Muscle layer of duodenum (tissue), 2 donors: ENCODE results near the gene PHLPP1.

Source experiments
- H3K27ac ChIP-seq: one replicate; pipeline ENCODE4 v1.7.0; 2013; ENCODE audit warnings: mild to moderate bottlenecking, low read length
- H3K27me3 ChIP-seq: one replicate; pipeline ENCODE4 v1.7.0; 2013; ENCODE audit warnings: low read depth, mild to moderate bottlenecking, control low read depth, low read length
- H3K36me3 ChIP-seq, 2 donors: one replicate each; pipeline ENCODE4 v1.7.0; 2013; ENCODE audit warnings: low read length in 2 of 2, control low read depth in 1 of 2, mild to moderate bottlenecking in 1 of 2; ENCODE audit not compliant: insufficient read depth in 2 of 2, control insufficient read depth in 1 of 2
- H3K4me1 ChIP-seq, 2 donors: one replicate each; pipeline ENCODE4 v1.7.0; 2013; ENCODE audit warnings: low read length in 2 of 2, mild to moderate bottlenecking in 2 of 2, control low read depth in 1 of 2, moderate library complexity in 1 of 2; ENCODE audit not compliant: insufficient read depth in 2 of 2, control insufficient read depth in 1 of 2
- H3K4me3 ChIP-seq, 2 donors: one replicate each; pipeline ENCODE4 v1.7.0; 2013; ENCODE audit warnings: low read length in 2 of 2, low read depth in 1 of 2, mild to moderate bottlenecking in 1 of 2
- H3K9me3 ChIP-seq, 2 donors: one replicate each; pipeline ENCODE4 v1.7.0; 2013; ENCODE audit warnings: low read length in 2 of 2, control low read depth in 1 of 2, mild to moderate bottlenecking in 1 of 2; ENCODE audit not compliant: control insufficient read depth in 1 of 2
- donor health status: healthy.

PHLPP1 gene

DNA sequence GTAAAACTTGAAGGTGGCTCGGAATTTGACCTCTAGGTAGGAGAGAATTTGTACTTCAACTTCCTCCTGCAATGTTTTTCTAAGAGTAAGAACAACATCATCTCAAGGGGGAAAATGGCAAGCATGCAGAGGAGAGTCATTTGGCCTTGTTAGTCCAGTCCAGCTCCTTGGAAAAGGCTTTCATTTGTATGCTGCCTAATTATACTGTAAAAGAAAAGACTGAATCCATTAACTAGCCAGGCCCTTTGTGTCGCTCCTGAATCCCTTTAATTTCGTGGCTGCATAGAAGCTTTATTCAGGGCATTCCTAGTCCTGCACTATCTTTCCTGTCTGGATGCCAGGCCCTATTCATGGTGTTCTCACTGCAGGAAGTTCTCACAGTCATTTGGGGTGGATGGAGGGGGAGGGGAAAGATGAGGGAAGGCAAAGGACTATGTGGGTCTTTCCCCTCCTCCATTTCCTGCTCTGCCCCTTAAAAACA lies 36.0 kb downstream of the PHLPP1 start:
- Histone ChIP-seq H3K4me1 (peaks cover 12% of the 10 kb centered on the region in 2 donors), H3K4me3 (no peak overlapping the region)

GRCh38 chr18:62751977-62752376 lies 36.6 kb downstream of the PHLPP1 start:
- H3K9me3 ChIP-seq, result peaks cover 0 to 3% of the 10 kb centered on the region in 2 donors
- H3K4me3 ChIP-seq, result no peak overlapping the region
- no peak overlapping the region for H3K27ac ChIP-seq
- H3K27me3 ChIP-seq, result no peaks in the 10 kb centered on the region
- peaks cover 12% of the 10 kb centered on the region in 2 donors for H3K4me1 ChIP-seq
- no peaks in the 10 kb centered on the region for H3K36me3 ChIP-seq

More for the DNA sequence above, 36.0 kb downstream of the PHLPP1 start:
- Histone ChIP-seq H3K27ac (peak overlapping the region; percentile 40), H3K9me3 (peaks cover 0 to 3% of the 10 kb centered on the region in 2 donors), H3K36me3 (no peaks in the 10 kb centered on the region), H3K27me3 (no peaks in the 10 kb centered on the region)

- Histone ChIP-seq H3K4me1 (peaks cover 12% of the 10 kb centered on the region in 2 donors), H3K27me3 (no peaks in the 10 kb centered on the region), H3K4me3 (no peak overlapping the region), H3K36me3 (no peaks in the 10 kb centered on the region), H3K9me3 (peaks cover 0 to 3% of the 10 kb centered on the region in 2 donors), H3K27ac (no peak overlapping the region)
Measured at GRCh38 chr18:62754026-62754425, 38.7 kb downstream of the PHLPP1 start.

- Histone ChIP-seq H3K27me3 (no peaks in the 10 kb centered on the region), H3K9me3 (peaks cover 0 to 3% of the 10 kb centered on the region in 2 donors), H3K4me1 (peaks cover 12 to 15% of the 10 kb centered on the region in 2 donors), H3K4me3 (no peak overlapping the region), H3K36me3 (no peaks in the 10 kb centered on the region), H3K27ac (no peak overlapping the region)
Measured at GRCh38 chr18:62755454-62755853, 40.1 kb downstream of the PHLPP1 start.

- Histone ChIP-seq H3K4me1 (peaks cover 8 to 11% of the 10 kb centered on the region in 2 donors), H3K36me3 (no peaks in the 10 kb centered on the region), H3K27me3 (no peaks in the 10 kb centered on the region), H3K27ac (no peak overlapping the region), H3K4me3 (no peak overlapping the region), H3K9me3 (peaks cover 0 to 3% of the 10 kb centered on the region in 2 donors)
Measured at GRCh38 chr18:62755946-62756345, 40.6 kb downstream of the PHLPP1 start.

GRCh38 chr18:62757399-62758010 lies 42.2 kb downstream of the PHLPP1 start:
- no peak overlapping the region for H3K27ac ChIP-seq

GRCh38 chr18:62758591-62758990 lies 43.2 kb downstream of the PHLPP1 start:
- H3K36me3 ChIP-seq, result no peaks in the 10 kb centered on the region
- peaks cover 0 to 3% of the 10 kb centered on the region in 2 donors for H3K4me1 ChIP-seq
- peaks cover 0 to 3% of the 10 kb centered on the region in 2 donors for H3K9me3 ChIP-seq
- H3K27ac ChIP-seq, result no peak overlapping the region
- no peaks in the 10 kb centered on the region for H3K27me3 ChIP-seq
- H3K4me3 ChIP-seq, result no peak overlapping the region

More at GRCh38 chr18:62757399-62758010, 42.2 kb downstream of the PHLPP1 start:
- Histone ChIP-seq H3K36me3 (no peaks in the 10 kb centered on the region), H3K27me3 (no peaks in the 10 kb centered on the region), H3K9me3 (peaks cover 0 to 3% of the 10 kb centered on the region in 2 donors), H3K4me3 (no peak overlapping the region), H3K4me1 (peaks cover 0 to 3% of the 10 kb centered on the region in 2 donors)

GRCh38 chr18:62759704-62760402 lies 44.5 kb downstream of the PHLPP1 start:
- Histone ChIP-seq H3K27me3 (no peaks in the 10 kb centered on the region), H3K9me3 (peaks cover 0 to 3% of the 10 kb centered on the region in 2 donors), H3K27ac (no peak overlapping the region), H3K36me3 (no peaks in the 10 kb centered on the region), H3K4me3 (no peak overlapping the region), H3K4me1 (peaks cover 0 to 3% of the 10 kb centered on the region in 2 donors)

DNA sequence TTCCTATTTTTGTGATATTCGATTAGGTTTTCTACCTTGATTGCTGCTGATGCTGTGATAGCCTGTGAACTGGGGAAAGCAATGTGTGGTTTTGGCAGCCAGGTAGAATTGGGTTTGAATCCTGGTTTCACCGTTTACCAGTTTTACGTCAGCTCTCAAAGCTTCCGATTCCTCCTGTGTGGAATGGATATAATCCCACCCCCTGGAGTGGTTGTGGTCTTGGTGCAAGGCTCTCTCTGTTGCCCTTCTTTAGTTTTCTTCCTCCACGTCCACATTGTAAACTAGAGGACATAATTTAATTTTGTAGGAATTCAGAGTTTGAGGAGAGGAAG lies 45.0 kb downstream of the PHLPP1 start:
- H3K36me3 ChIP-seq, result no peaks in the 10 kb centered on the region
- H3K9me3 ChIP-seq, result peaks cover 0 to 2% of the 10 kb centered on the region in 2 donors
- H3K4me1 ChIP-seq, result peaks cover 0 to 3% of the 10 kb centered on the region in 2 donors
- no peaks in the 10 kb centered on the region for H3K27me3 ChIP-seq
- H3K27ac ChIP-seq, result no peak overlapping the region
- H3K4me3 ChIP-seq, result no peak overlapping the region

- H3K36me3 ChIP-seq, result no peaks in the 10 kb centered on the region
- H3K27me3 ChIP-seq, result no peaks in the 10 kb centered on the region
- no peak overlapping the region for H3K27ac ChIP-seq
- no peaks in the 10 kb centered on the region for H3K9me3 ChIP-seq
- peaks cover 2 to 3% of the 10 kb centered on the region in 2 donors for H3K4me1 ChIP-seq
- H3K4me3 ChIP-seq, result no peak overlapping the region
Measured at GRCh38 chr18:62763101-62763521, 47.8 kb downstream of the PHLPP1 start.

GRCh38 chr18:62766266-62766665 lies 50.9 kb downstream of the PHLPP1 start:
- Histone ChIP-seq H3K4me3 (no peak overlapping the region), H3K27ac (no peak overlapping the region), H3K9me3 (no peaks in the 10 kb centered on the region), H3K27me3 (no peaks in the 10 kb centered on the region), H3K36me3 (no peaks in the 10 kb centered on the region), H3K4me1 (peaks cover 0 to 6% of the 10 kb centered on the region in 2 donors)
